AG08396 (cell line): ENCODE results near the gene PDE1C.
A peak's percentile ranks its signal among the peaks of the same experiment; 100 is the strongest.

Source experiments
- DNase-seq: peaks from one replicate; pipeline ENCODE4 v3.0.0; 2012; ENCODE audit warnings: low spot score, mixed read lengths

Gene PDE1C

GRCh38 chr7:31892099-31892829 is 177.9 kb downstream of the PDE1C start:
- no peak for DNase-seq

GRCh38 chr7:31890766-31891165 is 179.4 kb downstream of the PDE1C start:
- no peak for DNase-seq

- peak; percentile 35 for DNase-seq
Measured at GRCh38 chr7:31890198-31890597, 180.0 kb downstream of the PDE1C start.

GRCh38 chr7:31887006-31887405 is 183.2 kb downstream of the PDE1C start:
- DNase-seq = no peak

GRCh38 chr7:31885171-31885570 is 185.0 kb downstream of the PDE1C start:
- DNase-seq = no peak

- peak; percentile 38 for DNase-seq
Measured at GRCh38 chr7:31883761-31884164, 186.4 kb downstream of the PDE1C start.

- DNase-seq = peak; percentile 33
Measured at GRCh38 chr7:31882187-31882586, 188.0 kb downstream of the PDE1C start.

GRCh38 chr7:31878875-31879274 is 191.3 kb downstream of the PDE1C start:
- no peak for DNase-seq

GRCh38 chr7:31875424-31875823 is 194.8 kb downstream of the PDE1C start:
- no peak for DNase-seq

- no peak for DNase-seq
Measured at GRCh38 chr7:31874631-31875386, 195.4 kb downstream of the PDE1C start.

- DNase-seq = no peak
Measured at GRCh38 chr7:31873816-31874597, 196.2 kb downstream of the PDE1C start.

GRCh38 chr7:31872545-31873370 is 197.4 kb downstream of the PDE1C start:
- no peak for DNase-seq

GRCh38 chr7:31864646-31865045 is 205.6 kb downstream of the PDE1C start:
- DNase-seq = no peak

- no peak for DNase-seq
Measured at GRCh38 chr7:31860925-31861324, 209.3 kb downstream of the PDE1C start.

GRCh38 chr7:31858055-31858454 is 212.2 kb downstream of the PDE1C start:
- DNase-seq = no peak

- DNase-seq = no peak
Measured at GRCh38 chr7:31857172-31857571, 213.0 kb downstream of the PDE1C start.

GRCh38 chr7:31856337-31856736 is 213.9 kb downstream of the PDE1C start:
- no peak for DNase-seq

- DNase-seq = no peak
Measured at GRCh38 chr7:31855530-31855929, 214.7 kb downstream of the PDE1C start.

- peak; percentile 25 for DNase-seq
Measured at GRCh38 chr7:31853380-31853779, 216.8 kb downstream of the PDE1C start.

- no peak for DNase-seq
Measured at GRCh38 chr7:31852462-31852861, 217.7 kb downstream of the PDE1C start.

GRCh38 chr7:31851119-31851518 is 219.1 kb downstream of the PDE1C start:
- no peak for DNase-seq

GRCh38 chr7:31850601-31851000 is 219.6 kb downstream of the PDE1C start:
- no peak for DNase-seq
